Measurements from ENCODE around the gene HDAC5.
"Not testable (repeated sequence)": the region's sequence is repeated elsewhere in the genome, so short reads cannot be mapped to it uniquely, and the experiment has no call there.

Gene HDAC5

DNA sequence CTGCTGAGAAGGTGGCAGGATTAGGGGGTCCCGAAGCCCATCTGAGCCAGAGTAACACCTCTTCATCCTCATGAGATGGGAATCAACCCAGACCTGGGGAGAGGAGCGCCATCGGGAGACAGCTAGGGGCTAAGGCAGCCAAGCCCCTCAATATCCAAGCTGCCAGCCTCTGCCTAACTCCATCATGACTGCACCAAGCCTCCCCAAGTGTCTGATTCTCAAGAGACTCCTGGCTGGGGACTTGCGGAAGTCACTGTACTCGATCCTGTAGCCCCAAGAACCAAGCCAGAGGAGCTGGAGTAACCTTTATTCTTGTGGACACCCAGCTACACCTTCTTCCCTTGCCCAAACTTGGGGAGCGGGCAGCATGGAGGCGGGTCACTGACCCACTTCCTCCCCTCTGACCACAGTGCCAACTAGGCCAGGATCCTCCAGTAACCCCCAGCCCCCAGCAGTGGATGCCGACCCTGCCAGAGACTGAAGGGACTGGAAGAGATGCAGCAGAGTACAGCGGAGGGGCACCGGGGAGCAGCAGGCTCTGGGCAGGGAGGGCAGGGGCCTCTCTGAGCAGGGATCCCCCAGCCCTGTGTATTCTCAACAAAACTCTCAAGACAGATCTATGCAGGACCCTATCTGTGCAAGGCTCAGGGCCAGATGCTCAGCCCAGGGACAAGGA is 13.3 kb downstream of the HDAC5 start:
- DNase-seq = no peak

DNA sequence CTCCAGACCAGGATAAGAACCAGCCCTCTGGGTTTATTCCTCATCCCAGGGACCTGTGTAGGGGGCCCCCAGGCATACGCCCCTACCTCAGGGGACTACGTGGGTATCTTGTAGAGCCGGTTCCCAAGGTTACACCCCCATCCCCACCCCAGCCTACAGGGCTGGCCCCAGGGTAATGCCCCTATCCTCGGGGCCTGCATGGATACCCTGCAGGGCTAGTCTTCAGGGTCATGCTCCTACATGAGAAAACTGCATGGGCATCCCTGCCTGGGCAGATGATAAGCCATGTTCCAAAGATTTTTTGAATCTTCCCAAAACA is 14.2 kb downstream of the HDAC5 start:
- DNase-seq = no peak

DNA sequence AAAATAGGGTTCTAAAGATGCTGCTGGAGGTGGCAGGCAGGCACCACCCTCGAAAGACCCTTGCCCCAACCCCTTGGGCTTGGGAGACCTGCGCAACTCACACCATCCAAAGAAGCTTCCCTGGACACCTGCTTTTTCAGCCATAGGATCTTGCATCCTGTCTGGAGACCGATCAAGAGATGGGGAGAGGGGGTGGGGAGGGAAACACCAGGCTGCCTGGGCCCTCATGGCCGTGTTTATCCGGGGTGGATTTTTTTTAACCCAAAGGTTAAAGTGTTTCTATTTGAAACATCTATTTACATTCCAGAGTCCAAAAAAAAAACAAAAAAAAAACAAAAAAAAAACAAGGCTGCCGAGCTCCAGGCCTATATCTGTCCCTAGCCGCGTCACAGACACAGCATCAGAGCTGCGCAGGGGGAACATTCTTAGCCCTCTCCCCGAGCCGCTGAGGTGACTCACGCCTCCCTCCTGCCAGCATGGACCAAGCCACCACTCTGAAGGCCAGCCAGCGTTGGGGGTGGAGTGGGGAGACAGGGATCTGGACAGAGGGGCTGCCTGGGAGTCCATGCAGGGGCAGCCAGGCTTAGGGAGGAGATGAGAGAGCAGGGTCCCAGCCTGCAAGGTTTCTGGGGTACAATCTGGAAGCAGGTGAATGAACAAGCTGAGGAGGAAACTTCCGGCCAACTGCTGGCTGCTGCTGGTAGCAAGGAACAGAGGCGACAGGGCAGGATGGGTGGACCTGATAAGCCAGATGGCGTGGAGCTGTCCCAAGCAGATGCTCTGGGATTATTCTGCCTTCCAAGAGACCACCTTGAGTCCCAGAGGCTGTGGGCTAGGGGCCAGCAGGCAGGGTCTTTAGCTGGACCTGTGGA is 14.8 kb downstream of the HDAC5 start:
- DNase-seq = peak; percentile 99

DNA sequence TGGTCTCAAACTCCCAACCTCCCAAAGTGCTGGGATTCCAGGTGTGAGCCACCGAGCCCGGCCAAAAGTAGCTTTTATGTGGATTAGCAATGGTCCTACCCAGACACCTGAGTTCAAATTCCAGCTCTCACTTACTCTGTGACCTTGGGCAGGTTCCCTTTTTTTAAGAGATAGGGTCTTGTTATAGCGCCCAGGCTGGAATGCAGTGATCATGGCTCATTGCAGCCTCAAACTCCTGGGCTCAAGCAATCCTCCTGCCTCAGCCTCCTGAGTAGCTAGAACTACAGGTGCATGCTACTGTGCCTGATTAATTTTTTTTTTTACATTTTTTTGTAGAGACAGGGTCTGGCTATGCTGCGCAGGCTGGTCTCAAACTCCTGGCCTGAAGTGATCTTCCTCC is 16.6 kb downstream of the HDAC5 start:
- no peak for DNase-seq

DNA sequence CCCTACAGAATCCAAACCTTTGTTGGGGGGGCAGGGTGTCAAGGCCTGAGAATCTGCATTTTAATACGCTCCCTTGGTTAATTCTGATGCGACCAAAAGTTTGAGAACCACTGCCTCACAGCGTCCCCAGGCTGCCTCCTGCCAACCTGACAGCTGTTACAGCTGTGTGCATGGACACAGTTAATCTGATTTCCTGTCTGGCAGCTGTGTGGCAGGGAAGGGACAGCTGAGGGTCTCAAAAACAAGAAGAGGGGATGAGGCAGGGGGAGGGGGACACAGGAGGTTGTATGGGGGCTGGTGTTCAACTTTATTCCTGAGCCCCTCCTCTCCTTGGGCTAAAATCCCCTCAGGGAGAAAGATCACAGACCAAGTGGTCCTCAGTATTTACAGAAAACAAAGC is 17.5 kb downstream of the HDAC5 start:
- DNase-seq = no peak

DNA sequence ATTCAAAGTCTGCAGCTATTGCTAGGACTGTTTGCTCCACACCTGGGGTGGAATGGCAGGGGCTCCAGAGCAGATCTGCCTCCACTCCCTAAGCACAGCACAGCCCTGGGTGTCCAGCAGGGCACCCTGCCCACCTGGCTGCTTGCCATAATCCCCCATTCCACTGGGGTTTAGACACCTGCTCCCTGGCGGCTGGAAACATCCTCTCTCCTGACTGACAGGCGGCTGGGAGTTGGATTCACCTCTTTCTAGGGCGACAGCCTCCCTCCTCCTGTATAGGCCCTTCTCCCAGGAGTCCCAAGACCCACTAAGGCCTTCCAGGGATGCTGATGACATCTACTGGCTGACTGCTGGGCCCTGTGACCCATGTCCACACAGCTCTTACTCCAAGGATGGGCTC is 18.0 kb downstream of the HDAC5 start:
- no peak for DNase-seq

DNA sequence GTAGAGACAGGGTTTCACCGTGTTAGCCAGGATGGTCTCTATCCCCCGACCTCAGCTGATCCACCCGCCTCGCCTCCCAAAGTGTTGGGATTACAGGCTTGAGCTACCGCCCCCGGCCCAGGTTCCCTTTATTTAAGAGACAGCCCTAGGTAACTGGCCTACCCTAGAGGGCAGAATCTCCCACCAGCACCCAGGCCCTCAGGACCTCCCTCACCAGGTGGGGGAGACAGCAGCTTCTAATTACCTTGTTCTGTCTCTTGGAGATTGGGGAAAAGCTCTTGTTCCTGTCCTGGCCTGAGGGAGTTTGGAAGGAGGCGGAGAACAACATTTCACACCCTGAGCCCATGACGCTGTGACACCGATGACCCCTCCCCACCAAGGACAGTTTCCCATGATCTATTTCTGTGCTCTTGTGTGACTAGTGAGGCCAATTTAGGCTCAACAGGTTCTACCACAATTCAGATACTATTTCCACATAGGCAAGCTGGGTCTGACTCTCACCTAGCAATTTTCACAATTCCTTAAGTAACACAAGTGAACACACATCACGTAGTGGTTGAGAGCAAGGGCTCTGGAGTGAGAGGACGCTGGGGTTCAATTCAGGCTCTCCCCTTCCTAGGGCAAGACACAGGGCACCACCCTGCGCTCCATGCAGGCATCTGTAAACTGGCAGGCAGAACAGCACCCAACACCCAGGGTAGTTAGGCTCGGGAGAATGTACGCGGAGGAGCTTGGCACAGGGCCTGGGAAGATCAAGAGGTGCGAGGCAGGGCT is 20.4 kb downstream of the HDAC5 start:
- no peak for DNase-seq

DNA sequence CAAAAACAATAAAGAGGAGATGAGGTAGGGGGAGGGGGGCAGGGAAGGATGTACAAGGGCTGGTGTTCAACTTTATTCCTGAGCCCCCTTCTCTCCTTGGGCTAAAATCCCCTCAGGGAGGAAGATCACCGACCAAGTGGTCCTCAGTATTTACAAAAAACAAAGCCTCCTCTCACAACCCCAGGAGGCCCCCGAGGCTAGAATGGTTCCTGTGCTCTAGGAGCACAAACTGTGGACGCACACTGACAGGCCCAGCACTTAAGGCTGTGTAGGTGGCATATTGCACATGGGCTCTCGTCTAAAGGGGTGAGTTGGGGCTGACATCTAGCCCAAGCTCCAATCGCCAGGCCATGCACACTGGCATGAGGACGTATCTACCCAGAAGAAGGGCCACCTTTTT is 21.6 kb downstream of the HDAC5 start:
- not testable (repeated sequence) for DNase-seq

DNA sequence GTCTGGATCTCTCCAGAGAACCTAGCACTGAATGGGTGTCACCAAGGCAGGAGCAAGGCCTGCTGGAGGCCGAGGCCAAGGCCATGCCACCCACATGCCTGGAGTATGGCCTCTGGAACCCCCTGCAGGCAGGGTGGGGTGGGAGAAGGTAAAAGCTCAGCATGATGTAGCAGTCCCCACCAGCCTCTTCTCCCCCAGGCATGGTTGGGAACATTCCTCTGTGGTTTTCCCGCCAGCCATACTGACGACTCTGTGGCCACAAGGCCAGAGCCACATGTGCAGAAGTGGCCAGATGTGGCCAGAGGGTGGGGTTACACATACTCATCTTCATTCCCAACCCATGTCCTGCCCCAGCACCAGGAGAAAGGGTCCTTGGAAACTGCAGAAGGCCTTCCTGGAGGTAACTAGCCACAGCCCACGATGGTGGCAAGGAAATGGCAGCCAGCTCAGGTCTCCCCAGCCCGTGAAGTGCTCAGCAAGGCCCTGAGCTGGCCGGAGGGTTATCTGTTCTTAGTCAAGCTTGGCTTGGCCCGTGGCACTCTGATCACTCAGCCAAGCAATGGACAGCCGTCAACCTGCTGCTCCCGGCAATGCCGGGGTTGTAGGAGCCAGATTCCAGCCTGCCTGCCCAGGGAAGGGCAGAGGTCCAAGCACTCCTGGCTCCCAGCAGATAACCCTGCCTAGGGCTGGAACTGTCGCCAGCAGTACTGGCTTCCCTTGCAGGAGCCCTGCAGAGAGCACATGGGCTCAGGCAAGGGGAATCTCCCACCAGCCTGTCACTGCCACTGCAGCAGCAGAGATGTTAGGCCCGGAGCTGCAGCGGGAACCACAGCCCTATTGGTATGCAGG is 26.1 kb downstream of the HDAC5 start:
- peak; percentile 86 for DNase-seq

DNA sequence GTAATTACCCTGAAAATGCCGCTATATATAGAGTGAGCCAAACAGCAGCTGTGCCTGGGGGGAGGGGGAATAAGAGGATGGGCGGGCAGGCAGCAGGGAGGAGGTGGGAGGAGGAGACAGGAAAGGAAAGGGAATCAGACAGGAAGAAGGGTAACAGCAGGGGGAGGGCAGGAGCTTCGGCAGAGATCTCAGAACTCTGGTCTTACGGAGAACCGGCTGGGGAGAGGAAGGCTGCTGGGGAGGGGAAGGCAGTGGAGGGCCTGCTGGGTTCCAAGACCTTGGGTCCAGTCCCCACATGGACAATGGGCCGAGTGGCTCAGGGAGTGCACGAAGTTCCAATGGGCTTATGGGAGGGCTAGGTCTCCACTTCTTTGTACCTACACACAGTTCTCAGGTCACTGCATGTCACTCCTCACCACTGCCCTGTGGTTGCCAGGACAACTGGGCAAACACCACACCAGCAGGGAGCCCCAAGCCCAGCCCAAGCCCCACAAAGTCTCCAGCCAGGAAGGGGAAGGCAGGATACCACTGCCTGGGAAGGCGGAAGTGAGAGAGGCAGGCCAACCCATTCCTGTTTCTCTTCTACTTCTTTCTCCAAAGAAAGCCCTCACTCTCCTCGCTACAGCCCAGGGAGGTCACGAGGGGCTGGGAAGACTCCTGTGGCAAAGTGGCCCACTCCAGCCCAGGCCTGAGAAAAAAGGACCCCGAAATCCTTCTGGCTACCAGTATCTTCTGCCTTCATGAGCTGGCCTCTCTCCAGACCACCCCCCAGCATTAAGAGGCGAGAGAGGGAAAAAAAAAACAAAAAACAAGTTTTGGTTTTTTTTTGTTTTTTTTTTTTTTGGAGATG is 27.6 kb downstream of the HDAC5 start:
- peak; percentile 93 for DNase-seq

DNA sequence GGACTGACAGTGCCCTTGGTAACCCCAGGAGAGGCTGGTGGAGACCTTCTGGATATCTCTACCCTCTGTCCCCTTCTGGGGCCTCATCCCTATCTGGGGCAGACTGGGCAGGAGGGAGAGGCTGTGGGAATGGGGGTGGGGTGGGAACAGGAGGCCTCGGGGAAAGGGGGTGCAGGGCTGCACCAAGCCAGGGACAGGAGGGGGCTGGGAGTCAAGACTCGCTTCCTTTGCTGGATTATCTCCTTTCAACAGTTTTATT is 28.1 kb downstream of the HDAC5 start:
- DNase-seq = no peak

DNA sequence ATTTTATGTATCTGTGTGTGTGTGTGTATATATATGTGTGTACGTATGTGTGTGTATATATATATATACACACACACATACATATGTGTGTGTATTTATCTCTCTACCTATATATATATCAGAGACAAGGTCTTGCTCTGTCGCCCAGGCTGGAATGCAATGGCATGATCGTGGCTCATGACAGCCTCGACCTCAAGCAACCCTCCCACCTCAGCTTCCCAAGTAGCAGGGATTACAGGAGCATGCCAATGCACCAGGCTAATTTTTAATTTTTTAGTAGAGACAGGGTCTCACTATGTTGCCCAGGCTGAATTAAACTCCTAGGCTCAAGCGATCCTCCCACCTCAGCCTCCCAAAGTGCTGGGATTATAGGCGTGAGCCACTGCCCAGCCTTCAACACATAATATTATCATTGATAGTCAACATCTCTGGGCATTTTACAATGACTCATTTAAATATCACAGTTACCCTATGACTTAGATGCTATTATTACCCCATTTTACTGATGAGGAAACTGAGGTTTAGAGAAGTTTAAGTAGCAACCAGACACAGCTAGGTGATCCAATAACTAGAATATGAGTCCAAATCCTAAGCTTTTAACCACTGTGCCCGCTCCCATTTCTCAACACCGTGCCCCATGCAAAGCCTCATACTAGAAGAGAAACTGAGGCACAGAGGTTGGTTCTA is 28.6 kb downstream of the HDAC5 start:
- DNase-seq = no peak

DNA sequence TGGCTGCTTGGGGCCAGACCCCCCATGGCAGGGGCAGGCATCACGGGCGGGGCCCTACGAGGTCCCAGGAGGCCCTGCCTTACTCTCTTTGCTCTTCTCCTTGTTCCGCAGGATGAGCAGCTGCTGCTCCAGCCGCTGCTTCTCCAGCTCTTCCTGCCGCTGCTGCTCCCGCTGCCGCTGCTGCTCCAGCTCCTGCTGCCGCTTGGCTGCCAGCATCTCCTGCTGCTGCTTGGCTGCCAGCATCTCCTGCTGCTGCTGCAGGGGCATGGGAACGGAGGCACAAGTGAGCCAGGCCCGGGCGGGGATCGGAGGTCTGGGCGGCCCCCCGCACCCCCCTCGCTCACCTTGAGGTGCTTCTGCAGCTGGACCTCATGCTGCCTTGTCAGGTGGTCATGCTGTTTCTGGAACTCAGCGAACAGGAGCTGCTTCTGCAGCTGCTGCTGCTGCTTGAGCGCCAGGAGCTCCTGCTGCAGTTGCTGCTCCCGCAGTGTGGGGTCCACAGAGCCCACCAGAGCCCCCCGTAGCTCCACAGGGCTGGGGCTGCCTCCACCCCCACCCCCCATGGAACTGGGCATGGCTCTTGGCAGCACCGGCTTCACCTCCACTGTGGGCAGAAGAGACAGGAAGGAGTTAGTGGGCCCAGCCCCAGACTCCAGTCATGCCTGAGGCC is 30.1 kb downstream of the HDAC5 start:
- DNase-seq = no peak

DNA sequence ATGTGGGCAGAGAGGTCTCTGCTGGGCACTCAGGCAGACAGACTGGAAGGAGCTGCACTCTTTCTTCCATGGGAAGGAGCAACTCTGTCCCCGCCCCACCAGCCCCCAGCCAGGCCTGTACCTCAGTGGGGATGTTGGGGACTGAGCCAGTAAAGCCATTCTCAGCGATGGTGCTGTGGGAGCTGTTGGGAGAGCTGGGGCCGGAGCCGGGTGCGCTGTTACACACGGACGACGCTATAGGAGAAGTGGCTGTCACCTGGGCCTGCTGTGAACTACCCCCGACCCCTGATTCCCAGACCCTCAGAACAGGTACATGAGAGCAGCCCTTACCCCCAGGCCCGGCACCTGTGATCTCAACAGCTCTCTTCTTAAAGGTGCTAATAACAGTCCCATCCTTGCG is 31.4 kb downstream of the HDAC5 start:
- no peak for DNase-seq

DNA sequence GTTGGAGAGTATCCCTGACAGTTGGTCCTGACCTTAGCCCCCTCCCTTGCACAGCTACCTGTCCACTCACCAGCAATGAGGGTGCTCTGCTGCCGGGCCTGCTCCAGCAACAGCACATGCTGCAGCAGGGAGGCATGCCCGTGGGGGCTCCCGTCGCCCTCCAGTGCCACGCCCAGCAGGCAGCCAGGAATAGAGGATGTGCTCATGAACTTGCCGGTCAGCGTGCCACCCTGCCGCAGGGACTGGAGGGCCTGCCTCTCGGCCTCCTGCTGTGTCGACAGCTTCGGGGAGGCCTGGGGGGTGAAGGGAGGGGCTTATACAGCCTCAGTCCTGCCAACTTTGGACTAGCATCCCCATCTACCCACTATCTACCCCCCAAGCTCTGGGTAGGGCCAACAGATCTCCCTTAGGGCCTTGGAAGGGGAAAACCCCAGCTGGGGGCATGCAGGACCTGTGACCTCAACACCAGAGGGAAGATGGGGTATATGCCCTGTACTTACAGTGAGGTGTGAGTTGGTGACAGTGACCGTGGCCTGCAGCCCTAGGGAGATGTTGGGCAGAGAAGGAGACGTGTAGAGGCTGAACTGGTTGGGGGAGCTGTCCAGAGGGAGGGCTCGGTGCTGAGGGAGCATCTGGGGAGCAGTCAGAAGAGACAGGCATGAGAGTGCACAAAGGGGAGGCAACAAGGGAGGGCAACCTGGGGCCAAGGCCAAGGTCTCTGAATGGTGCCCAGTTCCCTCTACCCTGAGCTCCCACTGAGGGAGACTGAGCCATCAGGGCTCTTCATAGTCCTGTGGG is 32.0 kb downstream of the HDAC5 start:
- no peak for DNase-seq

DNA sequence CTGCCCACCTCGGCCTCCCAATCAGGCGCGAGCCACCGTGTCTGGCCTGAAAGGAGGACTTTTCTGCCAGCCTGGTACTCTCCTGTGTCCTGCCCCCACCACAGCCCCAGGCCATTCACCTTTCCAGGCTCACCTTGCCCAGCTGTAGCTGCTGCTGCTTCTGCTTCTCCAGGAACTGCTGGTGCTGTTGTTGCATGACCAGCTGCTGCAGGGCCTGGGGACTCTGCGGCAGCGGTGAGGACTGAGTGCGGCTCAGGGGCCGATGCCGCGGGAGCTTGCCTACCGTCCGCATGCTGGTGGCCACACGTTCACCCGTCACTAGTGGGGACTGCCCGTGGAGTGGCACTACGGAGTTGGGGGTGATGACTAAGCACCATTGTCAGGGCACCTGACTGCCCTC is 35.2 kb downstream of the HDAC5 start:
- DNase-seq = no peak

DNA sequence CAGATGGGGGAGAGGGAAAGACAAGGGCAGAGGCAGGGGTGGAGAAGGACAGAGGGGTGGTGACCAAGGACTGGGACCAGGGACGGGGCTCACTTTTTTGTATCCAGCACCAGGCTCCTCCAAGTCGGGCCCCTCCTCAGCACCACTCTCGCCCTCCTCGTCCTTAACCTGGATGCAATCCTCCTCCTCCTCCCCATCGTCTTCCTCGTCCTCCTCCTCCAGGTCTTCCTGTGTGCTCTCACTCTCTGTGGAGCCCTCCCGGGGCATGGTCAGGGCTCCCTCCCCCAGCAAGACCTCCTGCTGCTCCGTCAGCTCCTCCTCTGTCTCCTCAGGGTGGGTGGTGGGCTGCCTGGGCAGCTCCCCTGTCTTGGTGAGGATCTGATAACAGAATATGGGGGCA is 36.1 kb downstream of the HDAC5 start:
- no peak for DNase-seq

DNA sequence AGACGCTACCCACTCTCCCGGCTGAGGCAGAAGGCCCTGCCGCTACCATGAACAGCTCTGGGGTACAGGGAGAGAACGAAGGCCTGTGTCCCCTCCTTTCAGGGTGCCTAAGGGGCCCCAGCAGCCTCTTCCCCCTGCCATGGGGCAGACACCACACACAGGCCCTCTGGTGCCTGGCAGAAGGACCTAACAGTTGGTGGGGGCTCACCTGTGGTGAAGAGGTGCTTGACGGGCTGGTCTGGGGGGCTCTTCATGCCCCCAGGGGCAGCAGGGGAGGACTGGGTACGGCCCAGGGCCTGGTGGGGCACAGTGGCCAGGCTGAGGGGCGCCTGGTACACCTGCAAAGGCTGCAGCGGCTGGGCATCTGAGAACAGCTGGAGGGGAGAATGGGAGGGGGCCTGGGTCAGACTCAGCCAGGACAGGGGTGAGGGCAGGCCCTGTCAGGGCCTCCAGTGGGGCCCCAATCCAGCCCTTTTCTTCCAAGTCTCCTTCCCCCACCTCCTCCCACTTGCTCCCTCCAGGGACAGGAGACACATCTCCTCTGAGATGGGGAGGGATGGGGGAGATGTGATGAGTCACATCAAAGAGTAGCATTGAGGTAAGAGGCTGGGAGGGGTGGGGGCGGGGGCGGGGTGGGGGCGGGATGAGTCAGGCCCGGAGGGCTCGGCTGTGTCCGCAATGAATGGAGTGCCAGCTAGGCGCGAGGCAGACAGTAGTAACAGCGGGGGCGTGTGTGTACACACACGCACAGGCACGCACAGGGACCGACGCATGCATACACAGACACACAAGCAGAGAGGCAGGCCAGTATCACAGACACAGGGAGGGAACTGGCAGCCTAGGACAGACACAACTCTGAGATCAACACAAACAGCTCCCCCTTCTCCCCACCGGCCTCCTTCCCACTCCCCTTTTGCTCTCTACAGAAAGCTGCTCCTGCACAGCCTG is 36.8 kb downstream of the HDAC5 start:
- DNase-seq = peak; percentile 93

DNA sequence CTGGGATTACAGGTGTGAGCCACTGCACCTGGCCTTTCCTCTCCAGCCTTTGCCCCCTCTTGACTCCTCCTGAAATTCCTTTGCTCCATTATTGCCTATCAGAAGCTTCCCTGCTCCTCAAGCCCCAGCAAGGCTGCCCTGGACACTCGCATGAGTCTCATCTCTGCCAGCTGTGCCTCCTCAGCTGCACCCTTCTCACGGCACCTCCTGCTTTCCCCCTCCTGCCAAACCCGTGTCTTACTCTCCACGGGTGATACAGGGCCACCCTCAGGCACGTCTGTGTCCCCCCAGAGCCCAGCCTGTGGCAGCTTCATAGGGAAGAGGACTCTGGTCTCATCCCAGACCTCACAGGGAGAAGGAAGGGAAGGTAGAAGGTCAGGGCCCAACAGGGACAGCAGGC is 37.5 kb downstream of the HDAC5 start:
- DNase-seq = no peak
